CD1c-positive myeloid dendritic cell (primary cell): ENCODE measurements around the gene ZNF667.

Experiments used
- DNase-seq: peaks from one replicate; pipeline ENCODE4 v3.0.0-alpha.2; 2016; ENCODE audit errors: extremely low spot score

The ZNF667 gene

GRCh38 chr19:56393119-56394012 lies 83.8 kb downstream of the ZNF667 start, which contains the start of gene ZNF582:
TSS of gene ZNF582 (minus strand) at chr19:56393534. CDS start at chr19:56391752, 1,782 bp downstream.
- DNase-seq: peak; percentile 97
